ENCODE results near the gene CACNA2D1. TPM values are rescaled to one million over a fixed set of nuclear protein-coding genes. Genes with fewer than 3 reads are reported as not detected.

CACNA2D1 gene
- total RNA-seq, 4 donors from 2014 or later, result 34.4 to 128 (median 67.9) TPM

DNA sequence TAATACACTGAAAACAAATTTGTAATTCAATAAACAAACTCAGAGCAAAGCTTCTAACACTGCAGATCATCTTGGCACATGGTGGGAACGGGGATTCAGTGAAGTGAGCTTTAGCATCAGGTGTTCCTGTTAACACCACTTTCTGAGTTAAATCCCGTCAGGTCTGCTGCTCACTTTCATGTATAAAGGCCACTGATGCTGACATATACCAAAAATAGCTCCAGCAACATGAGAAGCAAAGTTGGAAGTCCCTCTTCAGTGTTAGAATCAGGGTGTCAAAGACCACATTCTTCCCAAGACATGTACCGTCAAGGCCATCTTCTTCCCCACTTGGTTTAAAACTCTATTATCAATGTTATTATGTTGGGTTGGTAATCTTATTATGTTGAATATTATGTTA lies 11.7 kb upstream of the CACNA2D1 start:
- no peak overlapping the region for H3K27ac ChIP-seq
- intact Hi-C loops (cut with DNase I), result no loop called here
- no peaks in the 10 kb centered on the region for H3K36me3 ChIP-seq
- WGBS, 2 donors, result 81 to 90% methylated on average over 3 of the region's 3 CpGs
- DNase-seq, result no peak
- H3K27me3 ChIP-seq, result no peaks in the 10 kb centered on the region
- no peaks in the 10 kb centered on the region for H3K4me1 ChIP-seq
- H3K4me3 ChIP-seq (replicated peaks in 1 of 3), result no peak overlapping the region
- H3K9me3 ChIP-seq, result no peaks in the 10 kb centered on the region
- no peak for TF ChIP-seq POLR2A (IDR thresholded peaks at IDR 0.05)

DNA sequence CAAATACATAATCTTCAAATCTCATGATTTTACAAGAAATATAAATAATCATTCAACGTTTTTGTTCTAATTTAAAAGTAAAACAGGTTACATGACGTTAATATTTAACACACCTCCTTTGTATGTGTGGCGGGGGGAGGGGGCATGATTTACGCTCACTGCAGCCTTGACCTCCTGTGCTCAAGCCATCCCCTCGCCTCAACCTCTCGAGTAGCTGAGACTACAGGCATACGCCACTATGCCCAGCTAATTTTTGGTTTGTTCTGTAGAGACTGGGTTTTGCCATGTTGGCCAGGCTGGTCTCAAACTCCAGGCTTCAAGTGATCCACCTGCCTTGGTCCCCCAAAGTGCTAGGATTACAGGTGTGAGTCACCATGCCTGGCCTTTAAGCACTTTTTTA lies 7.2 kb upstream of the CACNA2D1 start:
- no peak overlapping the region for H3K4me3 ChIP-seq (replicated peaks in 1 of 3)
- H3K4me1 ChIP-seq, result no peaks in the 10 kb centered on the region
- no peaks in the 10 kb centered on the region for H3K9me3 ChIP-seq
- no peak for TF ChIP-seq POLR2A (IDR thresholded peaks at IDR 0.05)
- TF ChIP-seq, protein P1, sequence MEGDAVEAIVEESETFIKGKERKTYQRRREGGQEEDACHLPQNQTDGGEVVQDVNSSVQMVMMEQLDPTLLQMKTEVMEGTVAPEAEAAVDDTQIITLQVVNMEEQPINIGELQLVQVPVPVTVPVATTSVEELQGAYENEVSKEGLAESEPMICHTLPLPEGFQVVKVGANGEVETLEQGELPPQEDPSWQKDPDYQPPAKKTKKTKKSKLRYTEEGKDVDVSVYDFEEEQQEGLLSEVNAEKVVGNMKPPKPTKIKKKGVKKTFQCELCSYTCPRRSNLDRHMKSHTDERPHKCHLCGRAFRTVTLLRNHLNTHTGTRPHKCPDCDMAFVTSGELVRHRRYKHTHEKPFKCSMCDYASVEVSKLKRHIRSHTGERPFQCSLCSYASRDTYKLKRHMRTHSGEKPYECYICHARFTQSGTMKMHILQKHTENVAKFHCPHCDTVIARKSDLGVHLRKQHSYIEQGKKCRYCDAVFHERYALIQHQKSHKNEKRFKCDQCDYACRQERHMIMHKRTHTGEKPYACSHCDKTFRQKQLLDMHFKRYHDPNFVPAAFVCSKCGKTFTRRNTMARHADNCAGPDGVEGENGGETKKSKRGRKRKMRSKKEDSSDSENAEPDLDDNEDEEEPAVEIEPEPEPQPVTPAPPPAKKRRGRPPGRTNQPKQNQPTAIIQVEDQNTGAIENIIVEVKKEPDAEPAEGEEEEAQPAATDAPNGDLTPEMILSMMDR (IDR thresholded peaks at IDR 0.05), result no peak
- no peaks in the 10 kb centered on the region for H3K27me3 ChIP-seq
- intact Hi-C loops (cut with DNase I), result no loop called here
- no peak overlapping the region for H3K27ac ChIP-seq
- 86 to 87% methylated on average over 7 of the region's 7 CpGs for WGBS, 2 donors
- no peak for DNase-seq
- no peaks in the 10 kb centered on the region for H3K36me3 ChIP-seq

DNA sequence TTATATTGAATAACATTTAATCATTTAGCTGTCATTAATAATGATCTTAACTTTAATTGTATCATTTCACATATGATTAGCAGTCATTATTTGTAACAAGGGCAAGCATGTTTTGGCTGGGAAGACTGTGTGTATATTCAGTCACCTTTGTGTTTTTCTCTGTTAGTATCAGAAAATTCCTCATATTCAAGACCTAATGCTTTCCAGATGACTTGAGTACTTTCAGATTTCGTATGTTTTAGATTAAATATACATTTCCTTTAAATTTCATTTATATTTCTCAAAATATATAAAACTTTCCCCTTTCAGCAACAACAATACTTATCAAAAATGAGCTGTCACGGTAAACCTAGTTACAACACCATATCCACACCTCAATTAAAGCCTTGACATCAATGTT lies 6.3 kb upstream of the CACNA2D1 start:
- no peaks in the 10 kb centered on the region for H3K27me3 ChIP-seq
- H3K4me3 ChIP-seq (replicated peaks in 1 of 3), result no peak overlapping the region
- H3K36me3 ChIP-seq, result no peaks in the 10 kb centered on the region
- H3K27ac ChIP-seq, result no peak overlapping the region
- DNase-seq, result no peak
- intact Hi-C loops (cut with DNase I), result loop anchor here (5.0 kb wide), 1 partner anchor 148 kb away; no protein-coding TSS in a partner anchor
- H3K4me1 ChIP-seq, result peaks cover 0 to 3% of the 10 kb centered on the region in 2 donors
- 87 to 96% methylated on average over 2 of the region's 2 CpGs for WGBS, 2 donors
- no peaks in the 10 kb centered on the region for H3K9me3 ChIP-seq
- TF ChIP-seq, protein P1 (IDR thresholded peaks at IDR 0.05), result no peak
- no peak for TF ChIP-seq POLR2A (IDR thresholded peaks at IDR 0.05)

DNA sequence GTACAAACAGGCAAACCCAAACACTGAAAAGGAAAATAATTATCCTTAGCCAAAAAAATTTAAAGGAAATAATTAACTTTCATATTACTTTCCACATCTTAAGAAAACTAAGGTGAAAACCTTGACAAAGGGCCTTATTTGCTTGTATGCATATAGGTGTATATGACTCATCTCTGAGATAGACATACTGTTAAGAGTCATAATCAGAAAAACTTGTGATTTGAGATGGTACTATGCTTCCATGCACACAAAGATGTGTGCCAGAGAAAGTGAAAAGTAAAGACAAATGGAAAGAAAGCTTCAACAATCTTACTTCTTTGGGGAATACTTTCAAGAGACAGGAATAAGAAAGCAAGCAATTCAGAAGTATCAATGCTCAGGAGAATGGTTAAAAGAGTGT lies 3.3 kb upstream of the CACNA2D1 start:
- Histone ChIP-seq H3K27me3 (no peaks in the 10 kb centered on the region), H3K4me1 (peaks cover 4 to 7% of the 10 kb centered on the region in 2 donors), H3K4me3 (replicated peaks in 1 of 3) (no peak overlapping the region), H3K36me3 (no peaks in the 10 kb centered on the region), H3K27ac (no peak overlapping the region), H3K9me3 (no peaks in the 10 kb centered on the region)
- intact Hi-C loops (cut with DNase I), result loop anchor here (5.0 kb wide), 1 partner anchor 145 kb away; no protein-coding TSS in a partner anchor
- TF ChIP-seq, protein P1 (IDR thresholded peaks at IDR 0.05), result no peak
- TF ChIP-seq POLR2A (IDR thresholded peaks at IDR 0.05), result no peak
- DNase-seq, result no peak

DNA sequence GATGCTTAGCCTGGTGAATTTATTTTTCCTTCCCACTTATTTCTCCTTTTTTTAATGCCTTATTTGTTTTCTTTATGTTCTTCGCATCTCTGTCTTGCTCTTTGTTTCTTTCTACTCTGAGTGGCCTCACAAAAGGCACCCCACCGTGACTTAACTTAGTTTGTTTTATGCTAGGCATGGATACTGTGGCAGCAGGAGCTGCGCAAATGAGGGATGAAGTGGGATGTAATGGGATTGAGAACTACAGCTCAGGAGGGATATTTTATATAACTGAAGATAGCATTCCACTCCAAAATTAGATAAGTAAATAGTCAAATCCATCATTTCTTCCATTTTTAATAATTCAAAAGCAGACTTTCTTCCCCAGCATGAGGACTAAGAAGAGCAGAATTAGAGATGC lies 1.7 kb upstream of the CACNA2D1 start:
- no peaks in the 10 kb centered on the region for H3K9me3 ChIP-seq
- no peaks in the 10 kb centered on the region for H3K27me3 ChIP-seq
- H3K4me1 ChIP-seq, result peaks cover 4 to 7% of the 10 kb centered on the region in 2 donors
- no peak for DNase-seq
- WGBS, 2 donors, result 94 to 97% methylated on average over 3 of the region's 3 CpGs
- H3K4me3 ChIP-seq (replicated peaks in 1 of 3), result no peak overlapping the region
- no peak overlapping the region for H3K27ac ChIP-seq
- TF ChIP-seq, protein P1 (IDR thresholded peaks at IDR 0.05), result no peak
- TF ChIP-seq POLR2A (IDR thresholded peaks at IDR 0.05), result no peak
- no peaks in the 10 kb centered on the region for H3K36me3 ChIP-seq
- intact Hi-C loops (cut with DNase I), result loop anchor here (5.0 kb wide), 1 partner anchor 143 kb away; no protein-coding TSS in a partner anchor
